HG03442 (cell line): Measurements from ENCODE around the gene MYL7.

Source experiments
- ATAC-seq: cut with Tn5 transposase; IDR thresholded peaks from one replicate; pipeline ENCODE4 v1.9.1; 2021; ENCODE audit warnings: mild to moderate bottlenecking, moderate library complexity; ENCODE audit not compliant: unreplicated experiment

The MYL7 gene

GRCh38 chr7:44112997-44113763, 28.0 kb downstream of the MYL7 start:
- ATAC-seq = no peak

GRCh38 chr7:44112231-44112996, 28.7 kb downstream of the MYL7 start:
- no peak for ATAC-seq

DNA sequence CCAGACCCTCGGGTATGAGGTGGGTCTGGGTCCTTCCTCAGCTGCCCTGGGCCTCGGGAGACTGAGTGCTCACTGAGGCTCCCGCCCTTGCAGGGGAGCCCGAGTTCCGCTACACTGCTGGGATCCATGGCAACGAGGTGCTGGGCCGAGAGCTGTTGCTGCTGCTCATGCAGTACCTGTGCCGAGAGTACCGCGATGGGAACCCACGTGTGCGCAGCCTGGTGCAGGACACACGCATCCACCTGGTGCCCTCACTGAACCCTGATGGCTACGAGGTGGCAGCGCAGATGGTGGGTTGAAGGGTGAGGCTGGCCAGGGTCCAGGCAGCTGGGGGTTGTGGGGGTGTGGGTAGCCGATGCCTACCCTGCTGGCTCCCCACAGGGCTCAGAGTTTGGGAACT, 29.4 kb downstream of the MYL7 start:
- no peak for ATAC-seq

DNA sequence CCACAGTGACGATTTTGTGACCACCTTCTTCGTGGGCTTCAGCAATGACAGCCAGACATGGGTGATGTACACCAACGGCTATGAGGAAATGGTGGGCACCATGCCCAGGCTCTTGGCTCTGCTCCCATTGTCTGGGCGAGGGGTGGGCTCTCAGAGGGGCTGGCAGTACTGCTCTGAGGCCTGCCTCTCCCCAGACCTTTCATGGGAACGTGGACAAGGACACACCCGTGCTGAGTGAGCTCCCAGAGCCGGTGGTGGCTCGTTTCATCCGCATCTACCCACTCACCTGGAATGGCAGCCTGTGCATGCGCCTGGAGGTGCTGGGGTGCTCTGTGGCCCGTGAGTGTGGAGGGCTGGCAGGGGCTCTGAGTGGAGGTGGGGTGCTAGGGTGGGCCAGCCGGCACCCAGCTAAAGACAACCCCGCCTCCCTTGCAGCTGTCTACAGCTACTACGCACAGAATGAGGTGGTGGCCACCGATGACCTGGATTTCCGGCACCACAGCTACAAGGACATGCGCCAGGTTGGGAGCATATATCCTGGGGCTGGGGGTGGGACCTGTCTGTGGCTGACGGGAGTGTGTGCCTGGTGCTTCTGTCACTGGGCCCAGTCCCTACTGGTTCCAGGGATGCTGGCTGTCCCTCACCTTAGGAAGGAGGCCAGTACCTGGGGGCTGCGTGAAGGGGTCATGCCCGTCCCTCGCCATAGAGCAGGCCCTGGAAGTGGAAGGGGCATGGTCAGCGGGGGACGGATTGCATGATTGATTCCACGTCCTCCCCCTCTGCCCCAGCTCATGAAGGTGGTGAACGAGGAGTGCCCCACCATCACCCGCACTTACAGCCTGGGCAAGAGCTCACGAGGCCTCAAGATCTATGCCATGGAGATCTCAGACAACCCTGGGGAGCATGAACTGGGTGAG, 30.2 kb downstream of the MYL7 start:
- no peak for ATAC-seq

- ATAC-seq = no peak
These were observed 31.1 kb downstream of the MYL7 start for GRCh38 chr7:44109991-44110390.

DNA sequence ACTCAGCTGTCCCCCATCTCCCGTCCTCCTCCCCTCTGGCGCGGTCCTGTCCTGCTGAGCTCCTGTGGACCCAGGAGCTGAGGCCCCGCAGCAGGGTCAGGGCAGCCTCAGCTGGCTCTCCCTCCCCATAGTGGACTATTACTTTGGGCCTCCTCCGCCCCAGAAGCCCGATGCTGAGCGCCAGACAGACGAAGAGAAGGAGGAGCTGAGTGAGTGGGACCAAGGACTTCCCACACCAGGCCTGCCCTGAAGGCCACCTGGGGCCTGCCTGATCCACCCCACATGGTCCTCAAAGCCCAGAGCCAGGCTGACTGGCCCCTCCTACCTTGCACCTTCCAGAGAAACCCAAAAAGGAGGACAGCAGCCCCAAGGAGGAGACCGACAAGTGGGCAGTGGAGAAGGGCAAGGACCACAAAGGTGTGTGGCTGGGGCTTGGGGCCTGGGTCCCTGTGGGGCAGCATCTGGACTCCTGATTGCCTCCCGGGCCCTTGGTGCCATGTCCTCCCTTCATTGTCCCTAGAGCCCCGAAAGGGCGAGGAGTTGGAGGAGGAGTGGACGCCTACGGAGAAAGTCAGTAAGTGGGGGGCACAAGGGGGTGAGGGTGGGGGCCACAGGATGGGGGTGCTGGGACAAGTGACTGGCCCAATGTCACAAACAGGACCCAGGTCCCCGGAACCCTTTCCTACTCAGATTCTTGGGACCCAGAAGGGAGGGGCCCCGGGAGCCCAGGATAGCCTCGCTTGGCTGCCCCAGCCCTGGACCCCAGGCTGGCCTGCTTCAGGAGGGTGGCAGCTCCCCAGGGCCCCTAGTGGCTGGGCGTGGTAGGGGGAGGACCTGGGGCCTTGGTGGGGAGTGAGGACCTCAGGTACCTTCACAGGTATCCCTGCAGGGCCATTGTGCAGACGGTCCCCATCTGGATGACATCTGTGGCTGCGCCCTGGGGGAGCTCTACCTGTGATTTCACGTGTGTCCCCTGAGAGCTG, 32.1 kb downstream of the MYL7 start:
- ATAC-seq = no peak

GRCh38 chr7:44107961-44108767, 33.0 kb downstream of the MYL7 start:
- ATAC-seq = no peak

DNA sequence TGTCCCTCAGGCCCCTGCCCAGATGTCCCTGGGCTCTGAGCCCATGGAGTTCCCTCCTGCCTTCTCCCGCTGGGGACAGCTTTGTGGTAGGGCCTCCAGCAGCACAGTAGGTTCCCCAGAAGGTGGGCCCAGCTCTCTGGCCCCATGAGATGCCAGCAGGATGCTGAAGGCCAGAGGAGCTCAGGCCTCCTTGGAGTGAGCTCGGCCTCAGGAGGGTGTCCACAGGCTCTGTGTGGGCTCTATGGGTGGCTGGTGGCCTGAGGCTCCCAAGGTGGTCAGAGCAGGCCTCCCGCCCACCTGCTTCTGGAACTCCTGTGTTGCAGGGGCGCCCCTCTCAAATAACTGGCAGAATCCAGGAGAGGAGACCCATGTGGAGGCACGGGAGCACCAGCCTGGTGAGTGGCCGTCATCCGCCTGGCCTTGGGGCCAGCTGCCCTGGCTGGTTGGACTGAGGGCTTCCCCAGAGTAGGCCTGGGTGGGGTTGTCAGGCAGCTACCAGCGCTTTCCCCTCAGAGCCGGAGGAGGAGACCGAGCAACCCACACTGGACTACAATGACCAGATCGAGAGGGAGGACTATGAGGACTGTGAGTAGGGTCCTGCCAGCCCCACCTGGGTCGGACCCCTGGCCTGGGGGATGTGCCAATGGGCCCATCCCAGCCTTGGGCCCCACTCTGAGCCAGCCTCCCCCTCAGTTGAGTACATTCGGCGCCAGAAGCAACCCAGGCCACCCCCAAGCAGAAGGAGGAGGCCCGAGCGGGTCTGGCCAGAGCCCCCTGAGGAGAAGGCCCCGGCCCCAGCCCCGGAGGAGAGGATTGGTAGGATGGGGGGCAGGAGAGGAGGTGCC, 33.8 kb downstream of the MYL7 start:
- no peak for ATAC-seq

GRCh38 chr7:44106311-44107065, 34.6 kb downstream of the MYL7 start:
- ATAC-seq = no peak

GRCh38 chr7:44105832-44106231, 35.3 kb downstream of the MYL7 start:
- ATAC-seq = no peak

GRCh38 chr7:44104860-44105771, 36.0 kb downstream of the MYL7 start:
- ATAC-seq = no peak

- ATAC-seq = no peak
These were observed 36.9 kb downstream of the MYL7 start, which contains the start of gene AEBP1 for GRCh38 chr7:44103923-44104859. Gene AEBP1 (plus strand): TSS chr7:44104345. CDS start chr7:44104666, 321 bp downstream.

GRCh38 chr7:44103566-44103922, 37.6 kb downstream of the MYL7 start:
- no peak for ATAC-seq

GRCh38 chr7:44102846-44103565, 38.1 kb downstream of the MYL7 start:
- ATAC-seq = no peak
